Lower leg skin (tissue), 4 donors: ENCODE measurements around the gene CD59. TPM values are rescaled to one million over a fixed set of nuclear protein-coding genes. Genes with fewer than 3 reads are reported as not detected.

Experiments
- DNase-seq, 2 donors: peaks; one replicate each; pipeline ENCODE4 v3.0.0-alpha.2; 2019; ENCODE audit warnings: low spot score in 2 of 2
- H3K4me3 ChIP-seq: fragments of 200-600 bp; sonication (generic); 2 replicates; pipeline ENCODE4 v1.5.1; 2017; ENCODE audit warnings: mild to moderate bottlenecking, low read depth; ENCODE audit not compliant: poor library complexity, severe bottlenecking
- POLR2A ChIP-seq, 2 donors: fragments of 450-650 bp; IDR thresholded peaks; one replicate each; pipeline ENCODE4 v1.6.1; 2016 to 2017; ENCODE audit warnings: antibody characterized with exemption in 2 of 2, mild to moderate bottlenecking in 1 of 2, moderate library complexity in 1 of 2
- WGBS, 2 donors: methylation state at CpG; one replicate each; pipeline ENCODE4 v1.1.5; 2018; 5-methylcytosine and 5-hydroxymethylcytosine counted together
- intact Hi-C: fragments of 100-400 bp; cut with DNase I; formaldehyde crosslinking; loops from one replicate; pipeline ENCODE4 v1.15.0; 2023; ENCODE audit warnings: low total_unique reads
- total RNA-seq, 4 donors: library from RNA; depleted of rRNA; stranded (reverse); fragments of >200 nt; gene quantifications; one replicate each; pipeline ENCODE4 v1.1.0, GENCODE V29; 2016
- TF ChIP-seq, protein P1 (sequence below), 3 donors: fragments of 450-650 bp; IDR thresholded peaks; one replicate each; pipeline ENCODE4 v1.5.1; 2016; ENCODE audit warnings: antibody characterized with exemption in 3 of 3, mild to moderate bottlenecking in 3 of 3, moderate library complexity in 2 of 3

Gene CD59
- total RNA-seq, 4 donors from 2014 or later = 222 to 444 (median 324) TPM

DNA sequence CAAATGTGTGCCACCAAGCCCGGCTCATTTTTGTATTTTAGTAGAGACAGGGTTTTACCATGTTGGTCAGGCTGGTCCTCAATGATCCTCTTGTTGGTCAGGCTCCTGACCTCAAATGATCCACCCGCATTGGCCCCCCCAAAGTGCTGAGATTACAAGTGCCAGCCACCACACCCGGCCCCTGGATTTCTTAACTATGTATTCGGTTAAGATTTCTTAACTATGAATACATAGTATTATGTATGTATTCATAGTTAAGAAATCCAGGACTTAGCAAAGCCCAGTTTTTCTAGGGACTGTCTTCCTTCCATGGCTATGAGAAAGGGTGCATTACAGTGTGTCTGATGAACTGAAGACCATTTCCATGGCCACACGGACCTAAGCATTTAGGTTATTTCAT lies 37.3 kb downstream of the CD59 start:
- intact Hi-C loops = no loop called here
- H3K4me3 ChIP-seq = no peak overlapping the region
- 80 to 84% methylated on average over 5 of the region's 5 CpGs for WGBS, 2 donors
- no peak for DNase-seq
- TF ChIP-seq, protein P1, sequence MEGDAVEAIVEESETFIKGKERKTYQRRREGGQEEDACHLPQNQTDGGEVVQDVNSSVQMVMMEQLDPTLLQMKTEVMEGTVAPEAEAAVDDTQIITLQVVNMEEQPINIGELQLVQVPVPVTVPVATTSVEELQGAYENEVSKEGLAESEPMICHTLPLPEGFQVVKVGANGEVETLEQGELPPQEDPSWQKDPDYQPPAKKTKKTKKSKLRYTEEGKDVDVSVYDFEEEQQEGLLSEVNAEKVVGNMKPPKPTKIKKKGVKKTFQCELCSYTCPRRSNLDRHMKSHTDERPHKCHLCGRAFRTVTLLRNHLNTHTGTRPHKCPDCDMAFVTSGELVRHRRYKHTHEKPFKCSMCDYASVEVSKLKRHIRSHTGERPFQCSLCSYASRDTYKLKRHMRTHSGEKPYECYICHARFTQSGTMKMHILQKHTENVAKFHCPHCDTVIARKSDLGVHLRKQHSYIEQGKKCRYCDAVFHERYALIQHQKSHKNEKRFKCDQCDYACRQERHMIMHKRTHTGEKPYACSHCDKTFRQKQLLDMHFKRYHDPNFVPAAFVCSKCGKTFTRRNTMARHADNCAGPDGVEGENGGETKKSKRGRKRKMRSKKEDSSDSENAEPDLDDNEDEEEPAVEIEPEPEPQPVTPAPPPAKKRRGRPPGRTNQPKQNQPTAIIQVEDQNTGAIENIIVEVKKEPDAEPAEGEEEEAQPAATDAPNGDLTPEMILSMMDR (IDR thresholded peaks at IDR 0.05) = no peak
- no peak for TF ChIP-seq POLR2A (IDR thresholded peaks at IDR 0.05)

DNA sequence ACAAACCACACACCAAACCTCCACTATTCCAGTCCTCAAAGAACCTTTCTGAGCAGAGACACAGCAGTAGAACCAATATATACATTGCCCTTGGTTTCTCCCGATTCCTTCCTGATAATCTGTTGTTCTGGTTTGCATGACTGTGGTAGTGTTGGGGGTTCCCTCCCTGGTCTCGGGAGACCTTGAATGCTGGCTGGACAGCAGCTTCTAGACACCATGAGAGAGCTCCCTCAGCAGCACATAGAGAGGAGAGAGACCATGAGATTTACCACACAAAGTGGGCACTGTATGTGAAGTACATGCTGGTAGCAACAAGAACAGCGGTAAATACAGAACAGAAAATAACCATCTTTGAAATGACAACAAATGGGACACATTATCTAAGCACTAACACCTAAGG lies 38.2 kb downstream of the CD59 start:
- no peak for DNase-seq
- 67 to 84% methylated on average over 3 of the region's 3 CpGs for WGBS, 2 donors
- TF ChIP-seq, protein P1 (IDR thresholded peaks at IDR 0.05) = no peak
- no peak for TF ChIP-seq POLR2A (IDR thresholded peaks at IDR 0.05)
- no peak overlapping the region for H3K4me3 ChIP-seq
- intact Hi-C loops = no loop called here

DNA sequence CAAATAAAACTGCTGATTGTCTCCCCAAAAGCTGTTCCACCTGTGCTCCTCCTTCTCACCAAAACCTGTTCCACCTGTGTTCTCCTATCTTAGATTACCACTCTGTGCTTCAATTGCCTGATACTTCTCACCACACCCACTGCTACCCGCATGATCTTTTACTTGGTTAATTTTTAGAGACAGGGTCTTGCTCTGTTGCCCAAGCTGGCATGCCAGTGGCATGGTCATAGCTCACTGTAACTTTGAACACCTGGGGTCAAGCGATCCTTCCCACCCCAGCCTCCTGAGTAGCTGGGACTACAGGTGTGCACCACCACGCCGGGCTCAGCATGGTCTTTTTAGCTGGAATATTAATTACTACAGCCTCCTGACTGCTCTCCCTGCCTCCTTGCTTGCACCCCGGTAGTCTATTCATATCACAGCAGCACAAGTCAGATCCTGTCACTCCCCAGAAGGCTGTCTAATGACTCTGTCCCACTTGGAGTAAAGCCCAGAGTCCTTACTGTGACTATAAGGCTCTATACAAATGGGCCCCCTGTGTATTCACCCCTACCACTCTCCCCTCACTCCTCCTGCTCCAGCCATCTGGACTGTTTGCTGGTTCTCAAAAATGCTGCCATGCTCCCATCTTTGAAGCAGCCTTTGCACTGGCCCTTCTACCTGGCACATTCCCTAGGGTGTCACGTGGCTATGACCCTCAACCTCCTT lies 39.1 kb downstream of the CD59 start:
- no peak for DNase-seq
- no peak overlapping the region for H3K4me3 ChIP-seq
- WGBS, 2 donors = 64 to 79% methylated on average over 6 of the region's 6 CpGs
- intact Hi-C loops = no loop called here
- TF ChIP-seq POLR2A (IDR thresholded peaks at IDR 0.05) = no peak
- TF ChIP-seq, protein P1 (IDR thresholded peaks at IDR 0.05) = no peak

DNA sequence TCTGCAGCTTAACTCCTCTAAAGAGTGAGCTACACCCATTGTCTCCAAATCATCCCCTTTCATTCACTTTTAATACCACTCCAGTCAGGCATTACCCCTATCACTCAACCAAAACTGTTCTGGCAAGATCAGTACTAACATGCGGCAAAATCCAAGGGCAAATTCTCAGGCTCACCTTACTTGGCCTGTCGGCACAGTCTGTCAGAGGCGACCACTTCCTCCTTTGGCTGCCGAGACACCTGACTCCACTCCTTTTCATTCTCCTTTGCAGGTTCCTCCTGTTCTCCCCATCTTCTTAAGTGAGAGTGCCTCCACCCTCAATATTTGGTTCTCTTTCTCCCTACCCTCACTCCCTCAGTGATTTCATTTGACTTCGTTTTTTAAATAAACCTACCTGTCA lies 39.8 kb downstream of the CD59 start:
- DNase-seq = no peak
- intact Hi-C loops = no loop called here
- TF ChIP-seq POLR2A (IDR thresholded peaks at IDR 0.05) = no peak
- H3K4me3 ChIP-seq = no peak overlapping the region
- 67 to 77% methylated on average over 5 of the region's 5 CpGs for WGBS, 2 donors

DNA sequence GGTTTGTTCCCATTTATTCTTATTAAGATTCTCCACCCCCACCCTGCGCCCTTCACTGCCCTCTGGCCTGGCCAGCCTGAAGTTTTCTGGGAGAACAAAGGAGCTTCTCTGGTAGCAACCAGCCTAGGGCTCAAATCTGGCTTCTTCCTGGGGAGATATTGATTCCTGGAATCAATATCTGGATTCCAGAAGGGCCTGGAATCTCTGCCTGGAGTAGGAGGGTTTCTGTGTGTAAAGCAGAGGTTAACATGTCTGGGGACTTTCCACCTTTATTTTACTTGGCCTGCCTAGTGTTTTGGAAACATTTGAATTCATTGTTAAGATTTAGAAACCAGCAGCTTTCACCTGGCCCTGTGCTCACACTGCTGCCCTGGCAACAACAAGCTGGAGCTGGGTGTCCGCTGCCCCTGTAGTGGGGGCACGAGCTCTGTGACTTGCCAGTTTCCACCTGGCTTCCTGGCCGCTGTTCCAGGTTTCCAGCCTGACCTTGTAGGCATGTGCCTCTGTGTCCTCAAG lies 41.1 kb downstream of the CD59 start:
- intact Hi-C loops = no loop called here
- H3K4me3 ChIP-seq = no peak overlapping the region
- 65 to 67% methylated on average over 4 of the region's 4 CpGs for WGBS, 2 donors
- TF ChIP-seq POLR2A (IDR thresholded peaks at IDR 0.05) = no peak
- TF ChIP-seq, protein P1 (IDR thresholded peaks at IDR 0.05) = no peak
- no peak for DNase-seq

DNA sequence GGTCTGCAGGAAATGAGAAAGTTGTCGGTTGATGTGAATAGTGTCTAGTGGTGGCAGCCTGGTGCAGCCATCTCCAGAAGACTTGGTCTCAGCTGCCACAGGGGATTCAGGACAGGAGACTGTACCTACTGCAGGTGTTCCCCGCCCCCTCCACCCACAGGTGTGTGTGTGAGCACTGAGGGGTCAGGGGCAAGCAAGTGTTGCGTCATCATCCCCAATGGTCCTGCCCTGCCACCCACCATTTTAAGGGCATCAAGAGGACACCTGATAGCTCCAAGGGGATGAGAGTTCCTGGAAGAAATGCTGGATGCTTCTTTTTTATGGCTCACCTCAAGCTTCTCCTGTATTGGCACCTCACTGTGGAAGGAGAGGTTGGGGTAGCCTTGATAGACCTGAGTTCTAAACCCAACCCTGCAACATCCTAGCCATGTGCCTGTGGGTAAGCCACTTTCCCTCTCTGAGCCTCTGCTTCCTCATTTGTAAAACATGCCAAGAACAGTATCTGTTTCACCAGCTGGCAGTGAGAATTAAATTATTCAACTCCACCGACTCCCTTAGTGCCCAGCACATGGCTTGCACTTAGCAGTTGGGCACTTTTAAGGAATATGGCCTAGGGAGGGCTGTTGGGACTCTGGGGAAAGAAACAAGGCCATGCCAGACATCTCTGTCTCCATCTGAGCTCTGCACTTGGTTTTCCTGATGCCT lies 41.7 kb downstream of the CD59 start:
- DNase-seq = no peak
- no peak overlapping the region for H3K4me3 ChIP-seq
- TF ChIP-seq, protein P1 (IDR thresholded peaks at IDR 0.05) = no peak
- 74 to 83% methylated on average over 4 of the region's 4 CpGs for WGBS, 2 donors
- intact Hi-C loops = no loop called here
